ENCODE measurements around the gene TRIM46. TPM values are rescaled to one million over a fixed set of nuclear protein-coding genes. Genes with fewer than 3 reads are reported as not detected.
A peak's percentile ranks its signal among the peaks of the same experiment; 100 is the strongest.

TRIM46 gene
- polyA plus RNA-seq, 3 donors, result 0.13 TPM; not detected in 2

DNA sequence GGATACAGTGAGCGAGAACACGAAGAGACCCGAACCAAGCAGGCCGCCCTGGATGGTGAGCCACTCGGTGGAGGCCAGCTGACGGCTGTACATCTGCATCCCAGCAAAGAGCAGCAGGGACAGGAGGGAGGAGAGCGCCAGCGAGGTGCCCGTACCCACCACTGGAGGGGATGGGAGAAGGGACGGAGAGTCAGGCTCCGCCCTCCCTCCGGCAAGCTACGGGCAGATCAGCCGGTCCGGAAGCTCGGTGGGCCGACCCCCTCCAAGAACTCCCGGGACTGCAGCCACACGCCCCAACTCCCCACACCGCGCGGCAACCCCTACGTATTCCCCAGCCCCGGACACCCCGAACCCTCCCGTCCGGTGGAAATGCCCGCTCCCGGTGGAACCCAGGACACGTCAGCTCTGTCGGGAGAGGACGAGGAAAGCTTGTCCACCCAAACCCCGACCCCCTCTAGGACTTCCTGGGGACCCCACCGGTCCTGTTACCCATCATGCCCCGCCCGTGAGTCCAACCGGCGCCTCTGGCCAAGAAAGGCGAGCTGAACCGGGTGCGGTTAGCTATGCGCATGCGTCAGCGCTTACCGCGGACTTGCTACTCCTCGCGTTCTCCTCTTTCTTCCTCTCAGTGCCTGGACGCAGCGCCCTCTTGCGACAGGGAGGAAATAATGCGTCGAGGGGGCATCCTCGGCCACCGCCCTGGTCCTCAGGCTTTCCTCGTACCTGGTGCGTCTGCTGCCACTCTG, 744 bp upstream of the TRIM46 start, which contains the start of gene KRTCAP2:
KRTCAP2 (minus strand) TSS at position 573 of the 746 bp plus-strand sequence; CDS start at position 493, 80 bp downstream.
- DNase-seq, result peak; percentile 93 to 98 (median 95)
- Mint-ChIP-seq H3K27me3 (ENCODE audit: low read depth in 3 of 3) (peaks cover 4 to 22% (median 21%) of the 10 kb centered on the region in 3 donors), H3K4me1 (peaks cover 36% of the 10 kb centered on the region), H3K36me3 (peaks cover 19 to 30% of the 10 kb centered on the region in 2 donors), H3K4me3 (peak within 1 kb of the TSS; percentile 93 to 96), H3K9me3 (no peaks in the 10 kb centered on the region), H3K27ac (peak within 1 kb of the TSS; percentile 84 to 96 (median 93))
- no peaks in the 10 kb centered on the region for H3K9me3 ChIP-seq (replicated peaks in 1 of 2; ENCODE audit: control insufficient read depth in 1 of 2, insufficient read depth in 1 of 2, low read length in 2 of 2)
- intact Hi-C loops (cut with micrococcal nuclease), result loop anchor here in 1 of 2 donors (5.0 kb wide), 1 partner anchor 36 kb away; the partner anchor contains the start of gene SLC50A1
- peak within 1 kb of the TSS; percentile 84 for H3K9ac ChIP-seq (ENCODE audit: insufficient read depth, low read length, poor library complexity, severe bottlenecking)
- peaks cover 21% of the 10 kb centered on the region for H3K79me2 ChIP-seq (ENCODE audit: insufficient read depth, low read length)
- no peaks in the 10 kb centered on the region for H3K27me3 ChIP-seq (ENCODE audit: control insufficient read depth in 2 of 2, insufficient read depth in 2 of 2, low read length in 2 of 2)
- peaks cover 14 to 19% of the 10 kb centered on the region in 2 donors for H3K36me3 ChIP-seq (replicated peaks in 1 of 2; ENCODE audit: control insufficient read depth in 1 of 2, insufficient read depth in 2 of 2, low read length in 2 of 2)
- under 1% methylated on average over 49 of the region's 57 CpGs for WGBS (ENCODE audit: insufficient coverage)
- TF ChIP-seq CTCF (IDR thresholded peaks at IDR 0.05), result peak; percentile 95
- peak within 1 kb of the TSS; percentile 96 for H2AFZ ChIP-seq (ENCODE audit: insufficient read depth, low read depth, low read length, poor library complexity, severe bottlenecking)
- H3K4me2 ChIP-seq (replicated peaks; ENCODE audit: extremely low read depth, low read length, poor library complexity, severe bottlenecking), result peak within 1 kb of the TSS; percentile 86
- H3K27ac ChIP-seq (ENCODE audit: low read depth in 1 of 2, low read length in 2 of 2), result peak within 1 kb of the TSS; percentile 69 to 90
- no peaks in the 10 kb centered on the region for H4K20me1 ChIP-seq (ENCODE audit: insufficient read depth, low read length)
- H3K4me1 ChIP-seq (ENCODE audit: control insufficient read depth in 1 of 2, insufficient read depth in 2 of 2, low read length in 2 of 2), result peaks cover 29 to 37% of the 10 kb centered on the region in 2 donors
- H3K4me3 ChIP-seq (replicated peaks in 1 of 3; ENCODE audit: low read depth in 2 of 3, low read length in 3 of 3), result peak within 1 kb of the TSS; percentile 70 to 95 (median 91)

GRCh38 chr1:155174324-155175280, 953 bp downstream of the TRIM46 start:
- no peaks in the 10 kb centered on the region for H4K20me1 ChIP-seq (ENCODE audit: insufficient read depth, low read length)
- DNase-seq, result peak; percentile 18 to 45 (median 24)
- H3K27ac ChIP-seq (ENCODE audit: low read depth in 1 of 2, low read length in 2 of 2), result no peak overlapping the region
- H3K27ac Mint-ChIP-seq, result peak overlapping the region in 2 of 7 donors; percentile 45 to 80
- no peak for TF ChIP-seq CTCF (IDR thresholded peaks at IDR 0.05)
- H3K4me1 Mint-ChIP-seq, result peaks cover 46% of the 10 kb centered on the region
- intact Hi-C loops (cut with micrococcal nuclease), result loop anchor here in 1 of 2 donors (5.0 kb wide), 1 partner anchor 37 kb away; the partner anchor contains the start of gene SLC50A1
- peaks cover 7 to 10% of the 10 kb centered on the region in 2 donors for H3K36me3 ChIP-seq (replicated peaks in 1 of 2; ENCODE audit: control insufficient read depth in 1 of 2, insufficient read depth in 2 of 2, low read length in 2 of 2)
- H3K9me3 Mint-ChIP-seq, result no peaks in the 10 kb centered on the region
- H3K4me3 ChIP-seq (replicated peaks in 1 of 3; ENCODE audit: low read depth in 2 of 3, low read length in 3 of 3), result peak overlapping the region in 1 of 3 experiments; percentile 91
- no peak overlapping the region for H3K9ac ChIP-seq (ENCODE audit: insufficient read depth, low read length, poor library complexity, severe bottlenecking)
- peak overlapping the region; percentile 21 for H2AFZ ChIP-seq (ENCODE audit: insufficient read depth, low read depth, low read length, poor library complexity, severe bottlenecking)
- H3K27me3 ChIP-seq (ENCODE audit: control insufficient read depth in 2 of 2, insufficient read depth in 2 of 2, low read length in 2 of 2), result no peaks in the 10 kb centered on the region
- peaks cover 42 to 52% of the 10 kb centered on the region in 2 donors for H3K4me1 ChIP-seq (ENCODE audit: control insufficient read depth in 1 of 2, insufficient read depth in 2 of 2, low read length in 2 of 2)
- peak overlapping the region; percentile 27 to 81 for H3K4me3 Mint-ChIP-seq
- peak overlapping the region; percentile 86 for H3K4me2 ChIP-seq (replicated peaks; ENCODE audit: extremely low read depth, low read length, poor library complexity, severe bottlenecking)
- H3K36me3 Mint-ChIP-seq, result peaks cover 11 to 18% of the 10 kb centered on the region in 2 donors
- WGBS (ENCODE audit: insufficient coverage), result 10% methylated on average over 18 of the region's 35 CpGs
- peaks cover 4 to 22% (median 21%) of the 10 kb centered on the region in 3 donors for H3K27me3 Mint-ChIP-seq (ENCODE audit: low read depth in 3 of 3)
- no peaks in the 10 kb centered on the region for H3K9me3 ChIP-seq (replicated peaks in 1 of 2; ENCODE audit: control insufficient read depth in 1 of 2, insufficient read depth in 1 of 2, low read length in 2 of 2)
- H3K79me2 ChIP-seq (ENCODE audit: insufficient read depth, low read length), result peaks cover 21% of the 10 kb centered on the region

Measured in CD14-positive monocyte (primary cell).